Occipital lobe (tissue), 2 donors: ENCODE data around the gene CNTN5. TPM values are rescaled to one million over a fixed set of nuclear protein-coding genes. Genes with fewer than 3 reads are reported as not detected.
"Not testable (repeated sequence)": the region's sequence is repeated elsewhere in the genome, so short reads cannot be mapped to it uniquely, and the experiment has no call there.

ENCODE experiments used
- DNase-seq: peaks from one replicate; lab custom pipeline; 2025; lab: John Stamatoyannopoulos, UW
- total RNA-seq: library from RNA; depleted of rRNA; stranded (reverse); fragments of >200 nt; gene quantifications from one replicate; pipeline ENCODE4 v1.2.3, GENCODE V29; 2014

The CNTN5 gene
- total RNA-seq, 1 donor from 2014 or later: 10.6 TPM

GRCh38 chr11:100192181-100192580 lies 1171.4 kb downstream of the CNTN5 start:
- no peak for DNase-seq

GRCh38 chr11:100203789-100204188 lies 1183.0 kb downstream of the CNTN5 start:
- no peak for DNase-seq

DNA sequence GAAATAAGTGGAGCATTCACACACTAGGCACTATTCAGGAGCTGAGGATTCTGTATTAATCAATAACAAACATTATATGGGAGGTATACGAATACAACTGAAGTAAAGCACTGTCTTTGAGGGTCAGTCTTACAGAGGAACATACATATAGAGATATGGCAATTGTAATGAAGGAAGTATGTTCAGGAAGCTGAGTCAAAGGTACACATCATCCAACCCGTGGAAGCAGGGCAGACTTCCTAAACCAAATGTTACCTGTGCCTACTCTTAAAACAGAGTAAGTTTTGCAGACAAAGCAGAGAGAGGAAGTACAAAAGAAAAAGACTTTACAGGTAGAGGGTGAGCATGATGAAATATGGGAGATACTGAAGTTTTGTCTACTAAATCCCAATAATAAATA lies 1185.2 kb downstream of the CNTN5 start:
- no peak for DNase-seq

- no peak for DNase-seq
These were observed 1187.5 kb downstream of the CNTN5 start for GRCh38 chr11:100208207-100208606.

GRCh38 chr11:100214791-100215190 lies 1194.0 kb downstream of the CNTN5 start:
- no peak for DNase-seq

GRCh38 chr11:100220801-100221200 lies 1200.1 kb downstream of the CNTN5 start:
- DNase-seq: no peak

GRCh38 chr11:100221791-100222190 lies 1201.0 kb downstream of the CNTN5 start:
- no peak for DNase-seq

- no peak for DNase-seq
These were observed 1203.8 kb downstream of the CNTN5 start for GRCh38 chr11:100224541-100225034.

DNA sequence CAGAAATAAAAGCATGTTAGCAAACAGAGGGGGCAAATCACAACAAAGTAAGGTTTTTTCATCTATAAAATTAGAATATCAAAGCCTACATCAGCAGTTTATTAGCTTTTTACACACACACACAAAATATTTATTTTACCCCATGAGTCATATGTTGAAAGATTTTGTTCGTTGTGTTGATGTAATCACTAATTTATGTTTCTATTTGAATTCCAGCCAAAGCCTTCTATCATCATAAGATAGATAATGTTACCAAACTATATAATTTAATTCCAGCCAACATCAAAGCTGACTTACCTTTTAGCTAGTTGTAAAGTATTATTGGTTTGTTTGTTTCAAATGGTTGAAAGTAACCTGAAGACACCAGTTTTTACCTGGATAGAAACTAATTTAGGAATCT lies 1208.3 kb downstream of the CNTN5 start:
- no peak for DNase-seq

DNA sequence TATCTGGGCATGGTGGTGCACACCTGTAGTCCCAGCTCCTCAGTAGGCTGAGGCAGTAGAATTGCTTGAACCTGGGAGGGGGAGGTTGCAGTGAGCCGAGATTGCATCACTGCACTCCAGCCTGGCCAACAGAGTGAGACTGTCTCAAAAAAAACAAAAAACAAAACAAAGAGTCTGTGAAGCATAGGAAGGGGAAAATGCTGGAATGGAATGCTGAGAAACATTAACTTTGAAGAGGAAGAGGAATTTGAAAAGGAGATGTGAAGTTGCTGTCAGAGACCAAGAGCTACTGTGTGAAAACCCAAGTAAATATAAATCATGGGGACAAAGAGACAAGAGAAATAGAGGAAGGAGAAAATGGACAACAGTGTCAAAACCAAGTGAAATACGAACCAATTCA lies 1211.3 kb downstream of the CNTN5 start:
- DNase-seq: no peak

DNA sequence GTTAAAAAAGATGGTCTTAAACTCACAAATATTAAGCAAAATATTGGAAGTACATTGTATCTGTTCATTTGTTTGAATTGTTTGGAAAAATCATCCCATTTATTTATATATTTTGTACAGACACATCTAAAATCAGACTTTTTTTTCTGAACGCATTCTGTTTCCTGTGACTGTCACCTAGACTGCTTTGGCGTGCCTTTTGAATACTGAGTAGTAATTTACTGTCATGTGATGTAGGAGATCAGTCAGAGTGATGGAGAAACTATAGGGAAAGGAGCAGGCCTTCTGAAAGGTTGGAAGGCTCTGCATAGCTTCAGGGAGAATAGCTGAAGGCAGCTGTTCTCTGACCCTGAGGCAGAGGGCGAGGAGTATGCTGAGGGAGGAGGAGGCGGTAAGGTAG lies 1214.3 kb downstream of the CNTN5 start:
- DNase-seq: no peak

DNA sequence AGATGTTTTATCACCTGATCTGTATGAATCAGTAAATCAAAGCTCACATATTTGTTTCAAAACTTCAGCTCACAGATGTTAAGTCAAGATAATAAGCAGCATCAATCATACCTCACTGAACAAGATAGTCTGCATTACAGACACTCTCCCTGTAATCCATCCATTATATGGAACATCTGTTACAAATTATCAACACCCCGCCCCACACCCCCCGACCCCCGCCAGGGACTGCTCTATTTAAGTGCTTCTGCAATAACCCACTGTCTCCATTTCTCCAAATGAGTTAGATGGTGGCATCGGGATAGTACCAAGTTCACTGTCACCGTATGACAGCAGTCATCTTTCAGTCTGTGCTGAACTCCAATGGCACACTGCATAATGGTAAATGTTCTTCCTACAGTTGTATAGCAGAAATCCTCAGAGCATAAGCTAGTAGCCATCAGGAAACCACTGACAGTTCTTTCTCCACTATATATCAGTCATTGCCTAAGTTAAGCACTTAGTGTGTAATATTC lies 1219.3 kb downstream of the CNTN5 start:
- no peak for DNase-seq

- DNase-seq: no peak
These were observed 1227.0 kb downstream of the CNTN5 start for GRCh38 chr11:100247704-100248103.

- not testable (repeated sequence) for DNase-seq
These were observed 1236.6 kb downstream of the CNTN5 start for GRCh38 chr11:100257238-100257803.

DNA sequence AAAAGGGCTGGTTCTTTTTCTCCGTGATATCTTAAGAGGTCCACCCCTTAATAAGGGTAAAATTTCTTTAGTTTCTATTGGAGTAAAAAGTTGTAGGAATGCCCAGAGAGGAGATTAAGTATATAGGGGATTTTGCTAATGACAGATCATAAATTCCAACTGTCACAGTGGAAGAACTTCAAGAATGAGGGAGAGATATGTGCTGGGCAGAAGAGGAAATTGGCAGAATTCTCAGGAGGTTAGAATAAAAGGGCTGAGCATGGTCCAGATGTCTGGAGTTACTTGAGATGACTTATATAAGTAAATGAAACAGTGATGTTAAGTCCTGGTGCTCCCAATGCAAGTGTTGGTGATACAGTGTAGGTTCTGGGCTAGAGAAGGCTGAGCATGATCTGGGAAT lies 1248.8 kb downstream of the CNTN5 start:
- no peak for DNase-seq

- DNase-seq: no peak
These were observed 1252.5 kb downstream of the CNTN5 start for GRCh38 chr11:100273066-100273815.

DNA sequence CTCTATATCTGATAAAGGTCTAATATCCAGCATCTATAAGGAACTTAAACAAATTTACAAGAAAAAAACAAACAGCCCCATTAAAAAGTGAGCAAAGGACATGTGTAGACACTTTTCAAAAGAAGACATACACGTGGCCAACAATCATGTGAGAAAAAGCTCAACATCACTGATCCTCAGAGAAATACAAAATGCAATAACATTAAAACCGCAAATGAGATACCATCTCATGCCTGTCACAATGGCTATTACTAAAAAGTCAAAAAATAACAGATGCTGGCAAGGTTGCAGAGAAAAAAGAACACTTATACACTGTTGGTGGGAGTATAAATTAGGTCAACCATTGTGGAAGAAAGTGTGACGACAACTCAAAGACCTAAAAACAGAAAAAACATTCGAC lies 1253.7 kb downstream of the CNTN5 start:
- not testable (repeated sequence) for DNase-seq

- no peak for DNase-seq
These were observed 1274.0 kb downstream of the CNTN5 start for GRCh38 chr11:100294748-100295147.

GRCh38 chr11:100296051-100296679 lies 1275.4 kb downstream of the CNTN5 start:
- no peak for DNase-seq

DNA sequence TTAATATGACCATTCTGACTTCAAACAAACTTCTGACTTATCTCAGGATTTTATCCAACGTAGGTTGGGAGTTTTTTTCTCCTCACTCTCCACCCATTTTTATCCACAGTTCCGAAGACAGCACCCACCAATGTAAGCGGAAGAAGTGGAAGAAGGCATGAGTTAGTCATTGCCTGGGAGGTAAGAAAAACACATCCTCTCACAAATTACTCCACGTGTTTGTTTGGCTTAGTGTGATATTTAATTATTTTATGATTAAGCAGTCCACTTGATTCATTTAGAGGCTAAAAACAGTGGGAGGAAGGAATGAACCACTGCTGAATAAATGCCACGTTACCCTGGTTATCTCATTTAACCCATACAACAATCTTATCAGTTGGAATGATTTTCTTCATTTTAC lies 1276.8 kb downstream of the CNTN5 start:
- no peak for DNase-seq

- DNase-seq: no peak
These were observed 1282.1 kb downstream of the CNTN5 start for GRCh38 chr11:100302824-100303223.

- DNase-seq: no peak
These were observed 1283.1 kb downstream of the CNTN5 start for GRCh38 chr11:100303897-100304296.
